Measurements from ENCODE around the gene CACNA1S.

The CACNA1S gene

DNA sequence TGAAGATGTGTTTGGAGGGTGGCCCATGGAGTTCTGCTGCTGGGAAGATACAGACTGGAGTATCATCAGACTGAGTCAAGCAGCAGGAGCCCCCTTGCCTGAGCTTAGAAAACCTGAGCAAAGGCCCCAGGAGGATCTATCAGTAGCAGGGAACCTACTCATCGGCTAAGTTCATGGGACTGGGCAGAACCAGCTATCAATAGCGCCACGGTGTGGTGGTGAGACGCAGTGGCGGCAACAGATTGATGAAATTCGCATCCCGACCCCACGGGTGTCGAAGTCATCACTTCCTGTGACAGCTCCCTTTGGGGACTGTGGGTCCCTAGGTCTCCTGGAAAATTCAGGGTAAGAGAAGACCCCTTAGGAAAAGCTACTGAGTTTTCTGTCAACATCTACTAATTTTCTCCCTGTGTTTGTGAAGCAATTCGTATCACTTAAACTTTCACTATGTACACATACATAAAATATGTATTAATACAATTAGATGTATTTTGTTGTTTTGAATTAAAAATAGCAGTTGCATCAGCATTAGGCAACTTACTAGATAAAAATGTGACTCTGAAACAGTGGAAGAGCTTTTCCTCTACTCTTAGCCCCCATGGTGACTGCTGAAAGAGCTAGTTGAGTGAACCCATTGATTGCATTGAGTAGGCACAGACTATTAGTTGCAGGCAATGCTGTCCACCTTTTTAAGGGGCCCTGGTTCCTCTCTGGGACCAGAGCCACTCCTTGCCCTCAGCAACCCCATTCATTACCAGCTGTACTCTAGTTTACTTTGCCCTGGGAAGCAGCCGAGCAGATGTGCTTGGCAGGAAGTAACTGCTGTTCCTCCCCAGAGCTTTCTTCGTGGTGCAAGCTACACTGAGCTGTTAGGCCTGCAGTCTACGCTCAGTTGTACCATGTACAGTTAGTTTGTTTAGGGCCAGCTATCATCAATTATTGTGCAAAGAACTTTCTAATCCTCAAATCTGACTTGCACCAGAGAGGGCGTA lies 7.3 kb upstream of the CACNA1S start:
- H3K4me3 ChIP-seq (ENCODE audit: low read depth, low read length), result no peak overlapping the region
- TF ChIP-seq, protein P1, sequence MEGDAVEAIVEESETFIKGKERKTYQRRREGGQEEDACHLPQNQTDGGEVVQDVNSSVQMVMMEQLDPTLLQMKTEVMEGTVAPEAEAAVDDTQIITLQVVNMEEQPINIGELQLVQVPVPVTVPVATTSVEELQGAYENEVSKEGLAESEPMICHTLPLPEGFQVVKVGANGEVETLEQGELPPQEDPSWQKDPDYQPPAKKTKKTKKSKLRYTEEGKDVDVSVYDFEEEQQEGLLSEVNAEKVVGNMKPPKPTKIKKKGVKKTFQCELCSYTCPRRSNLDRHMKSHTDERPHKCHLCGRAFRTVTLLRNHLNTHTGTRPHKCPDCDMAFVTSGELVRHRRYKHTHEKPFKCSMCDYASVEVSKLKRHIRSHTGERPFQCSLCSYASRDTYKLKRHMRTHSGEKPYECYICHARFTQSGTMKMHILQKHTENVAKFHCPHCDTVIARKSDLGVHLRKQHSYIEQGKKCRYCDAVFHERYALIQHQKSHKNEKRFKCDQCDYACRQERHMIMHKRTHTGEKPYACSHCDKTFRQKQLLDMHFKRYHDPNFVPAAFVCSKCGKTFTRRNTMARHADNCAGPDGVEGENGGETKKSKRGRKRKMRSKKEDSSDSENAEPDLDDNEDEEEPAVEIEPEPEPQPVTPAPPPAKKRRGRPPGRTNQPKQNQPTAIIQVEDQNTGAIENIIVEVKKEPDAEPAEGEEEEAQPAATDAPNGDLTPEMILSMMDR (IDR thresholded peaks at IDR 0.05; ENCODE audit: borderline replicate concordance, insufficient read depth, low read depth, low read length), result peak; percentile 82

DNA sequence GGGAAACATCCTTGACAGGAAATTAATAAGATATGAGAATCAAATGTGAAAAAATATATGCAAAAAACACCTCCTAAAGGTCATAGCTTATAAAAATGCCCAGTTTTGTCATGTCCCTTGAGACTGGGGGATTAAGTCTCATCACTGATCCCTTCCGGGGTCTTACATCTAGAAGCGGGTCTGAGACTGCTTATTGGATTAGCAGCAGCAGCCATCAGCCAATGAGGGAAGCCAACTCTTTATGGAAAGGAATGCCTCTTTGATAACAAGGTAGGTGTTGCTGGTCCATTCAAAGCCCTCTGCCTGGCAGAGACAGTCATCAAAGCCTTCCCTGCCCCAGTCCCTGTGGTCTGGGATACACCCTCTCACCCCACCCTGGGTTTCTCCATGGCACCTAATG lies 3.9 kb upstream of the CACNA1S start:
- no peak overlapping the region for H3K4me3 ChIP-seq (ENCODE audit: low read depth, low read length)
- TF ChIP-seq, protein P1 (IDR thresholded peaks at IDR 0.05; ENCODE audit: borderline replicate concordance, insufficient read depth, low read depth, low read length), result no peak

DNA sequence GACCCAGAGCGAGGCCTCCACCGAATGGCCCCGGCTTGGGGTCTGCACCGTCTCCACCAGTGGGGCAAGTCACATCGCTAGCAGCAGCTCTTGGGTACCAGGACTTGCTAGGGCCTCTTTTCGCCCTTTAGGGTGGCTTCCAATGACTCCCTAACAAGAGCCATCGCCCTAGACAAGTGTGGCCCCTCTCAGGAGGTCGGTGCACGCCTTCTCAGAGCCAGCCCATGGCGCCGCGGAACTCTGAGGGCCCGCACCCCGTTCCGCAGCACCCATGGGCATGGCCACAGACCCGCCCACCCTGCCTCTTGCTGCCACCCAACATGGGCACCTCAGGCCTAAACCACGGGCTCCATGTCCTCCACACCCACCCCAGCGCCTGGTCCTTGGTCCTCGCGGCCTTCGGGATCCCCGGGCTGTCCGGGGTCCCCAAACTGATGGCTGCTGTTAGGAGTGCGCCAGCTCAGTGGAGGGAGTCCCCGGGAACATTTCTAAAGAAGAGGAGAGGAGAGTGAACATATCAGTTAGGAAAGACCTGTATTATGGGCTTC lies 3.2 kb upstream of the CACNA1S start:
- TF ChIP-seq, protein P1 (IDR thresholded peaks at IDR 0.05; ENCODE audit: borderline replicate concordance, insufficient read depth, low read depth, low read length), result no peak
- no peak overlapping the region for H3K4me3 ChIP-seq (ENCODE audit: low read depth, low read length)

DNA sequence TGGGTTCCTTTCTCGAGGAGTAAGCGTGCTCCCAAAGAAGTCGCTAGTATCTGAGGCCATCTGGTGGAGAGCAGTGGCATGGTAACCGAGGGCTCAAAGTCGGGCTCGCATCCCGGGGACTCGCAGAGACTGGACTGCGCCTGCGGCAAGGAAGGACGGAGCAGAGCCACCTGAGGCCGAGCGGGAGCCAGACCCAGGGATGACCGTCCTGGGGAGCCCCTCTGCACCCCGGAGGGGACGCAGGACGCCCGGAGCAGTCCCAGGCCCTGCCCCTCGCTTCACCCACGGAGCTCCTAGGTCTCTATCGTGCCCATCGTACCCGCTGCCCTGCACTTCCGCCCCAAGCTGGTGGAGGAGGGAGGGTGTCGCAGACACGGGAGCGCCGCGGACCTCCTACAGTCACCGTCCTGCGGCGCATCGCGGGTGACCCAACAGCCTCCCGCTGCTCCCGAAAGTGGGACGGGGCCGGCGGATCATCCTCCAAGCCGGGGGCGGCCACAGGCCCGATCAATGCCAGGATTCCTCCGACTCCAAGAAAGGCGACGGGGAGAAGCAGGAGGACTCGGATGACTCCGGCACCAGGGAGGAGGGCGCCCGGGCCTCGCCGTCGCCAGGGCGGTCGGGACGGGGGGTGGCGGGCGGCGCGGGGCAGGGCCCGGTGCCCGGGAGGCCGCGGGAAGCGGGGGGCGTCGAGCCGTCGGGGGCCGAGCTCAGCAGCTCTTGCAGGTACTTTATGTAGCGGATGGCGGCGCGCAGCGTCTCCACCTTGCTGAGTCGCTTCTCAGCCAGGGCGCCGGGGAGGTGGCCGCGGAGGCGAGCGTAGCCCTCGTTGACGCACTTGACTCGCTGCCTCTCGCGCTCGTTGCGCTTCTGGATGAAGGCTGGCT lies 2.3 kb upstream of the CACNA1S start:
- TF ChIP-seq, protein P1 (IDR thresholded peaks at IDR 0.05; ENCODE audit: borderline replicate concordance, insufficient read depth, low read depth, low read length), result peak; percentile 80
- H3K4me3 ChIP-seq (ENCODE audit: low read depth, low read length), result peak overlapping the region; percentile 48

DNA sequence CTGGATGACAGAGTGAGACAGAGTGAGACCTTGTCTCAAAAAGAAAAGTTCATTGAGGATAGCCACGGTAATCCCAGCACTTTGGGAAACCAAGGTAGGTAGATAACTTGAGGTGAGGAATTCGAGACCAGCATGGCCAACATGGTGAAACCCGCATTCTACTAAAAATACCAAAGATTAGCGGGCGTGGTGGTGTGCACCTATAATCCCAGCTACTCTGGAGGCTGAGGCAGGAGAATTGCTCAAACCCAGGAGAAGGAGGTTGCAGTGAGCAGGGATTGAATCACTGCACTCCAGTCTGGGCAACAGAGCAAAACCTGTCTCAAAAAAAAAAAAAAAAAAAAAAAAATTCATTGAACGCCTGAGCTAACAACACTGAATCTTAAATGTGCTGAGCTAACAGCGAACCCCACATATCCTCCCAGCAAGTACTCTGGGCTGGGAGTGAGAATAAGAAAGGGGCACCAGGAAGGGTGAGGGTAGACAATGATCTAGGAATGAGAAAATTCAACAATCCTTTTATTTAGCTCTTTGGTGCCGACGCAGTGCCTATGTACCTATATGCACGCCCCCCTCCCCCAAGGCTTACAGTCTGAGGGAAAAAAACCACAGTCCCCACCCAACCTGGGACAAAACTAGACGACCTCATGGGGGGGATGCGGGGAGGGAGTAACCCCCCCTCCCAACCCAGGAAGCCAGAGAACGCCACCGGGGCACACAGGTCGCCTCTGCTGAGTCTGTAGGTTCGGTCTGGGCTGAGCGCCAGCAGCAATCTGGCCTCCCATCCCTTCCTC lies 1.4 kb upstream of the CACNA1S start:
- peak overlapping the region; percentile 48 for H3K4me3 ChIP-seq (ENCODE audit: low read depth, low read length)
- TF ChIP-seq, protein P1 (IDR thresholded peaks at IDR 0.05; ENCODE audit: borderline replicate concordance, insufficient read depth, low read depth, low read length), result no peak

DNA sequence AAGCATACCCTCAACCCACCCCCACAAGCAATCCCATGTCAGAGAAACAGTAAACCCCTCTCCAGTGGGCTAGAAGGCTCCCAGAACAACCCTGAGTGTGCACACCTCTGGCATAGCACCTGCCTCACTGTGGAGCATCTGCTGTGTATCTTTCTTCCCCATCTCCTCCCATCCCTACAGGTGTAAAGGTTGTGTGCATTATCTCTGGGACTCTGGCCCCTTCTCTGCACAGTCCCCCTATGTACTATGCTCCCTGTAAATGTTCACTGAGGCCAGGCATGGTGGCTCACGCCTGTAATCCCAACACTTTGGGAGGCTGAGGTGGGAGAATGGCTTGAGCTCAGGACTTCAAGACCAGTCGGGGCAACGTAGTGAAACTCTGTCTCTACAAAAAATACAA lies 700 bp upstream of the CACNA1S start:
- no peak overlapping the region for H3K4me3 ChIP-seq (ENCODE audit: low read depth, low read length)
- TF ChIP-seq, protein P1 (IDR thresholded peaks at IDR 0.05; ENCODE audit: borderline replicate concordance, insufficient read depth, low read depth, low read length), result no peak

All from GM12875 (cell line).